GM12874 (cell line): Measurements from ENCODE around the gene HOXB5.

Experiments used
- TF ChIP-seq, protein P1 (sequence below): IDR thresholded peaks from 2 replicates; pipeline ENCODE4 v1.5.1; 2011; ENCODE audit warnings: low read depth, mild to moderate bottlenecking, control low read depth, low read length, moderate library complexity; ENCODE audit not compliant: insufficient read depth

Gene HOXB5

DNA sequence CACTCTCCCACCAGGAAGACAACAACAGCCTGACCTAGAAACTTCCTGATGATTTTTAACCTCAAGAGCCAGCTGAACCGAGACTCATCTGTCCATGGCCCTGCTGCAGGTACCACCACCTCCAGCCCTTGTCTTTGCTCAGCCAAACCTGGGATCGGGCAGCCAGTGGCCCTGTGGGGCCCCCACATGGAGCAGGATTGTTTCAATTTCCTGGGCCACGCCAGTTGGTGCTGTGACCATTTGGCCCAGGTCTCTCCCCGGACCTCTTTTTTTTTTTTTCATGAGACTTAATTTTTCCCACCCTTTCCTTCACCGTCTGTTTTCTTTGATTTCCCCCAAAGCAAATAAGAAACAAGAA is 40.4 kb downstream of the HOXB5 start:
- TF ChIP-seq, protein P1, sequence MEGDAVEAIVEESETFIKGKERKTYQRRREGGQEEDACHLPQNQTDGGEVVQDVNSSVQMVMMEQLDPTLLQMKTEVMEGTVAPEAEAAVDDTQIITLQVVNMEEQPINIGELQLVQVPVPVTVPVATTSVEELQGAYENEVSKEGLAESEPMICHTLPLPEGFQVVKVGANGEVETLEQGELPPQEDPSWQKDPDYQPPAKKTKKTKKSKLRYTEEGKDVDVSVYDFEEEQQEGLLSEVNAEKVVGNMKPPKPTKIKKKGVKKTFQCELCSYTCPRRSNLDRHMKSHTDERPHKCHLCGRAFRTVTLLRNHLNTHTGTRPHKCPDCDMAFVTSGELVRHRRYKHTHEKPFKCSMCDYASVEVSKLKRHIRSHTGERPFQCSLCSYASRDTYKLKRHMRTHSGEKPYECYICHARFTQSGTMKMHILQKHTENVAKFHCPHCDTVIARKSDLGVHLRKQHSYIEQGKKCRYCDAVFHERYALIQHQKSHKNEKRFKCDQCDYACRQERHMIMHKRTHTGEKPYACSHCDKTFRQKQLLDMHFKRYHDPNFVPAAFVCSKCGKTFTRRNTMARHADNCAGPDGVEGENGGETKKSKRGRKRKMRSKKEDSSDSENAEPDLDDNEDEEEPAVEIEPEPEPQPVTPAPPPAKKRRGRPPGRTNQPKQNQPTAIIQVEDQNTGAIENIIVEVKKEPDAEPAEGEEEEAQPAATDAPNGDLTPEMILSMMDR = no peak

DNA sequence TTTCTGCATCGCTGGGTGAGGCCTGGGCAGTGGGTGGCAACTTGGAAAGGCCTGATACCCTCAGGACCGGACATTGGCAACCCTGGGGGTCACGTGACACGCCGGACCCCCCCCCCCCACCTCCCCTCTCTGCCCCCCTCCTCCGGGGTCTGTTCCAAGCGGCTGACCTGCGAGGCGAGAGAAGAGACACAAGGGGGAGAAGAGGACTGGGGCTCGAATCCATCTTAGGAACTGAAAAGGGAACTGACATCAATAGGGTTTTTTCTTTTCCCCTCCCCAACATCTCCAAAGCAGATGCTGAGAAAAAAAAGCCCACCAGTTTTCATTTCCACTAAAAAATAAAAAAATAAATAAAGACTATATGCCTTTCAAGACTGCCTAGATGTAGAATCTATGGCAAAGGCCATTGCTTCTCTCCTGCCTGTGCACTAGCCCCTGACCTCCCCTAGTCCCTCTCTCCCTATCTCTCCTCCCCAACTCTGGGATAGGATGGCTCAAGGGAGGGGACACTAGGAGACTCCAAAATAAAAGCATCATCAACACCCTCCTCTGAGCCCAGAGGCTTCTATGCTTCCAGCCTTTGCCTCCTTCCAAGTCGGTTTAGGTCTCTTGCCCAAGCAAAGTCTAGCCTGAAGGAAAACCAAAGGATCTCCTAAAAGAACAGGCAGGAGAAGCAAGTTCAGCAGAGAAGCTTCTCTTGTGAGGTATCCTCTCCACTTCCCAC is 41.0 kb downstream of the HOXB5 start:
- TF ChIP-seq, protein P1 = no peak

DNA sequence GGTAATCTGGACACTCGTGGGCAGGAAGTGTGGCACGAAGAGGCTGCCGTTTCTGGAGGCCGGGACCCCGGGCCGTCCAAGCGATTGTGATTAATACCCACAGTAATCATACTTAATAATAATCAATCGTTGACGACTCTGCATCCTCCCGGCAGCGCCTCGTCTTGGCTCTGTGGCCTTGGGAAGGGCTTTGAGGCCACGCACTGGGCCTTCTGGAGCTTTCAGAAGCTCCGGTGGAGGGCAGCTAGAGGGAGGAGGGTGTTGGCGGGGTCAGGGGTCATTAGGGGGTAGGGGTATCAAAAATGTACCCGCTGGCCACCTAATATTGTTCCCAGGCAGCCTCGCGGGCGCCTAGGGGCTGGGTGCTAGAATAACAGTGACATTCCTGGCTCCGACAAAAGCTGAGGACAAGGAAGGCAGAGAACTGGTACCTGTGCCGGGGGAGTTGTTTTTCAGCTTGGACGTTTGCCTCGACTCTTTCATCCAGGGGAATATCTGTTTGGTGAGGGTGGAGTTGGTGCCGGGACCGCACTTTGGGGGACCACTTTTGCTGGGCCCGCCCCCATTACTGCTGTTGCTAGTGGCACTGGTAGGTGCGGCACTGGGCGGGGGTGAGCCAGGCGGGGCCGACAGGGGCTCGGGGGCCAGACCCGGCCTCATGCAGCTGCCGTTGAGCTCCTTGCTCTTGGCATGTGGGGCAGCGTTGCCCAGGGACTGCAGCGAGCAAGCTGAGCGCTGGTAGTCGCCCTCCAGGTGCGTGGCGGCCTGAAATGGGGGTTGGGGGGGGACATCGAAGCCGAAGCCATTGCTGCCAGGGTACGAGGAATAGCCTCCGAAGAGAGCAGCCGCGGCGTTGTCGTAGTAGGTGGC is 41.7 kb downstream of the HOXB5 start:
- TF ChIP-seq, protein P1 = no peak

DNA sequence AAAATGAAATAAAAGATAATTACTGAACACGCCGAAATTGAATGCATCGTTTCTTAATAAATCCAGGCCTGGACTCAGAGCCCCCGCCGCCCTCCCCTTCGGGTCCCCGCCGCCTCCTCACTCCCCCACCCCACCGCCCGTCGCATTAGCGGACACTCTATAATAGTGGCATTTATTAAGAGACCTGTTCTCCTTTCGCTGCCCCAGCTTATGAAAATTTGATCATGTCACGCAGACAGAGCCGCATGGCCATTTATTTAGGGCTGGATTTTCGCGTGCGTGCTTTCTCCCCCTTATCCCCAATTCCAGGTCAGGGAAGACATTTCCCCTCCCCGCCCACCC is 42.4 kb downstream of the HOXB5 start:
- TF ChIP-seq, protein P1 = no peak

DNA sequence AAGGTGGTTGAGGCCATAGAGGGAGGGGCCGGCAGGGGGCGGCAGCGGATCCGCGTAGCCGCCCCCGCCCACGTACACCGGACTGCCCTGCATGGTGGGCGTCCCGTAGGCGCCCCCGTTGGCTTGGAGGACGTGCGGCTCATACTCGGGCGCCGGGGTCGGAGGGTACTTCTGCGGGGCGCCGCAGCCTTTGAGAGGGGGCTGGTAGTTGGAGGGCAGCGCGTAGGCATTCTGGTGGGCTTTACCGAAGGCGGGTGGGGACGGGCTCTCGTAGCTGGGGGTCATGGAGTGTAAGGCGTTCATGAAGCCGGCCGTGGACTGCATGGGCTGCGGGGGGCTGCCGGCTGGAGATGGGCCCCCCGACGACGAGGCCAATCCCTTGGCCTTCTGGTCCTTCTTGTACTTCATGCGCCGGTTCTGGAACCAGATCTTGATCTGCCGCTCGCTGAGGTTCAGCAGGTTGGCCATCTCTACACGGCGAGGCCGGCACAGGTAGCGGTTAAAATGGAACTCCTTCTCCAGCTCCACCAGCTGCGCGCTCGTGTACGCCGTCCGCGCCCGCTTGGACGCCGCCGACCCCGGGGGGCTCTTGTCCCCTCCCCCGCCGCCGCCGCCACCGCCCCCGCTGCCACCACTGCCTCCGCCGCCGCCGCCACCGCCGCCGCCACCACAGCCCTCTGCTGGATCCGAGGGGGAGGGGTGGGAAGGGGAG is 42.9 kb downstream of the HOXB5 start:
- TF ChIP-seq, protein P1 = no peak

DNA sequence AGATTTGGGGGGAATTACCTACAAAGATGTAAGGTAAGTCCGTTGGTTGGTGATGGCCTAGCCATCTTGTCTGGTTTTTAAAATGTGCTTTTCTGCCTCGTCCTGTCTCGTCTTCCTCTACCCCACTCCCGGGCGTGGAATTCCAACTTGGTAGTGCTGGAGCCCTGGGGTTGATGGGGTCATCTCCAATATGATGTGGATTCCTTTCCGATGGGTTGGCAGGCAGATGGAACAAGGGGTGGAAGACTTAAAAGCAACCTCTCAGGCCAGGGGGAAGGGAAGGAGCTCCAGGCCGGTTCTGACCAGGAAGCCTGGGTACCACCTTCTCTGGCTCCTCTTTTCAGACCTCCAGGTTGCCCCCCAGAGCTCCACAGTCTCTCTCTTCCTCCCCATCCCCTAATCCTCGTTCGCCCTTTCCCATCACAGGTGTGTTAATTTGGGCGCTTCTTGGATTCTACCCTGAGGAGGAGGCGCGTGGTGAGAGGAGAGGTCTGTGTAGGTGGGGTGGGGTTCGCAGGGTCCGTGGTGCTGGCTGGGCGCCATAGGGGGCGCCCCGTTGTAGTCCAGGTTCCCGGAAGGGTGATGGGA is 43.6 kb downstream of the HOXB5 start:
- TF ChIP-seq, protein P1 = no peak

DNA sequence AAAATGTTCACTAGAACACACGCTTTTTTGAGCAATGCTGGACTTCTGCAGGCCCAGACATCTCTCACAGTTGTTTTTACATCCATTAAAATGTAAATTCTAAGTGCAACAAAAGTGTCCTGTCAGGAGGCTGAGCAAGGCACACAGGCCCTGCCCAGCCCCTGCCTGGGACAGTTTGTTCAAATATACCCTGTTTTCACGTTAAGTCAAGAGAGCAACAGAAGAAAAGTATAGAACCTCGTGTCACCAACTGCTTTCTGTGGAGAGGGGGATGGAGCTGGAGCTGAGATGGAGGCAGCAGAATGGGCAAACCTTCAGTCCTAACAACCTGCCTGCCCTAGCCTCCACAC is 44.3 kb downstream of the HOXB5 start:
- TF ChIP-seq, protein P1 = no peak
